ENCODE measurements around the gene PCGF5.
"Not testable (repeated sequence)": the region's sequence is repeated elsewhere in the genome, so short reads cannot be mapped to it uniquely, and the experiment has no call there.

The PCGF5 gene

GRCh38 chr10:91220194-91220953 is at the start of gene PCGF5:
Gene PCGF5, plus strand, starts transcription at chr10:91220663. Its CDS starts 2,209 bp downstream, at chr10:91222872.
- ATAC-seq: peak; percentile 99

DNA sequence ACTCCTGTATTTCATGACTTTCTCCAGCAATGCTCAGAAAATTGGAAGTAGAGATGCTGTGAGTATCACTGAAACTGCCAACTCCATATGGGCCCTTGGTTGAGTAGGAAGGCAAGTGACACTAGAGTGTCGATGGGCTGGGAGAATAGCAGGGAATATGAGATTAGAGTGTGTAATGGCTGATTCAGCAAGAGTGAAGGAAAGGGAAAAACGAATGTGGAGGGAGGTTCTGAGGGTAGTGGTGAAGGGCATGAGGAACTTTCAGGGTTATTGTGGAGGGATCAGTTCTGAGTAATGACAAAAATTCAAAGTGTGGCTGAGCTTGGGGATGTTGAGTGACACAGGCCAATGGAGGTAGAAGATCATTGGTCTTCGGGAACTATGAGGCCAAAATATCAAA is 49.0 kb upstream of the PCGF5 start:
- no peak for ATAC-seq

- ATAC-seq: no peak
These were observed 48.1 kb upstream of the PCGF5 start for GRCh38 chr10:91172348-91172747.

- no peak for ATAC-seq
These were observed 35.1 kb upstream of the PCGF5 start for GRCh38 chr10:91185239-91185875.

DNA sequence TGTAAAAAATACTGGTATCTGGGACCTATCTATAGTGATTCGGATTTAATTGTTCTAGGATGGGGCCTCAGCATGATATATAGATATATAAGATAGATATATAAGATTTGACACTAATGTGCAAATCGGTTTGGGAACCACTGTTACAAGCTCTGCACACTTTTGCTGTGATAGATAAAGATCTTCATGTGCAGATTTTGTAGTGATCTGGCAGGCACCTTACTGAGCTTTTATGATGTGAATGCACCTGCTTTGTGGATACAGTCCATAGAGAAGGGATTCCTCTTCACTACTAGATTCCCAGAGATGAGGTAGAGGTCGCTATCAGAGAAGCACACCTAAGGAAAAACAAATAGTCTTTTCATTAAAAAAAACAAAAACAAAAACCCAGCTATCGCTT is 33.3 kb upstream of the PCGF5 start:
- ATAC-seq: no peak

DNA sequence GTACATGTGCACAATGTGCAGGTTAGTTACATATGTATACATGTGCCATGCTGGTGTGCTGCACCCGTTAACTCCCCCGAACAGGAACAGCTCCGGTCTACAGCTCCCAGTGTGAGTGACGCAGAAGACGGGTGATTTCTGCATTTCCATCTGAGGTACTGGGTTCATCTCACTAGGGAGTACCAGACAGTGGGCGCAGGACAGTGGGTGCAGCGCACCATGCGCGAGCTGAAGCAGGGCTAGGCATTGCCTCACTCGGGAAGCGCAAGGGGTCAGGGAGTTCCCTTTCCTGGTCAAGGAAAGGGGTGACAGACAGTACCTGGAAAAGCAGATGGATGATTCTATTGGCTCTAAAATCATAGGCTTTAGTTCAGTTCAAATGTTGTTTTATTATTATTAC is 32.5 kb upstream of the PCGF5 start:
- ATAC-seq: not testable (repeated sequence)

GRCh38 chr10:91188889-91189288 is 31.6 kb upstream of the PCGF5 start:
- no peak for ATAC-seq

DNA sequence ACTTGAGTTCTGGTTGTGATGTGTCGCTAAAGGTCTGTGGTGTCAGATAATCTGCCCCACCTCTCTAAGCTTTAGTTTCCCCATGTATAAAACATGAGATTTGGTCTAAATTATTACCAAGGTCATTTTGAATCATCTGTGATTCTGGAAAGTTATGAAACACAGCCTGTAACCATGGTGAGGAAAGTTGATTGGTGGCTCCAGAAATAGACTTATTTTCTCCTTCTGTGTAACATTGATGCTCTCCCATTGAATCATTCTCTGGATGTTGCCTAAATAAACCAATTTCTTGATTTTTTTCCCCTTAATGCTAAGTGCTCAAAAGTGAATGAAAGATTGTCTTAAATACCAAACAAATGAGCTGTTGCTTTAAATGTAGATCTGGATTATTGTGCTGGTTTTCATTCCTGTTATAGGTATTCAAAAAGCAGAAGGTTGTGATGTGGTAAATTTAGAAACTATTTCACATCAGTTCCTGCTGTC is 30.0 kb upstream of the PCGF5 start:
- ATAC-seq: peak in 1 of 2 donors; percentile 10

DNA sequence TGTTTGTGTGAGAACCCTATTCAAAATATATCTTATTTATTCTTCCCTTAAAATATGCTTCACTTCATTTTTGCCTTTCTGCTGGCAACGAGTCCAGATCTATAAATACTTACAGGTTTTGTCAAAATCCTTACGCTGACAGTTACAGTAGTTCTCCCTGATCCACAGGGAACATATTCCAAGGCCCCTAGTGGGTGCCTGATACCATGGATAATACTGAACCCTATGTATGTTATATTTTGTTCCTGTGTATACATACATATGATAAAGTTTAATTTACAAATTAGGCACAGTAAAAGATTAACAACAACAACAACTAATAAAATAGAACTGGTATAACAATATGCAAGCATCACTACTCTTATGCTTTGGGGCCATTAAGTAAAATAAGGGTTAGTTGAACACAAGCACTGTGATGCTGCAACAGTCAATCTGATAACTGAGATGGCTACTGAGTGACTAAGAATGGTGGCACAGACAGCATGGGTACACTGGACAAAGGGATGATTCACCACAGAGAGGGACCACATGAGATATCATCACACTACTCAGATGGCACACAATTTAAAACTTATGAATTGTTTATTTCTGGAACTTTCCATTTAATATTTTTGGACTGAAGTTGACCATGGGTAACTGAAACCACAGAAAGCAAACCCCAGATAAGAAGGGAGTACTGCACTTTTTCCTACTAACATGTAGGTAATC is 29.4 kb upstream of the PCGF5 start:
- ATAC-seq: peak; percentile 29 to 49

GRCh38 chr10:91191584-91191919 is 28.9 kb upstream of the PCGF5 start:
- no peak for ATAC-seq

DNA sequence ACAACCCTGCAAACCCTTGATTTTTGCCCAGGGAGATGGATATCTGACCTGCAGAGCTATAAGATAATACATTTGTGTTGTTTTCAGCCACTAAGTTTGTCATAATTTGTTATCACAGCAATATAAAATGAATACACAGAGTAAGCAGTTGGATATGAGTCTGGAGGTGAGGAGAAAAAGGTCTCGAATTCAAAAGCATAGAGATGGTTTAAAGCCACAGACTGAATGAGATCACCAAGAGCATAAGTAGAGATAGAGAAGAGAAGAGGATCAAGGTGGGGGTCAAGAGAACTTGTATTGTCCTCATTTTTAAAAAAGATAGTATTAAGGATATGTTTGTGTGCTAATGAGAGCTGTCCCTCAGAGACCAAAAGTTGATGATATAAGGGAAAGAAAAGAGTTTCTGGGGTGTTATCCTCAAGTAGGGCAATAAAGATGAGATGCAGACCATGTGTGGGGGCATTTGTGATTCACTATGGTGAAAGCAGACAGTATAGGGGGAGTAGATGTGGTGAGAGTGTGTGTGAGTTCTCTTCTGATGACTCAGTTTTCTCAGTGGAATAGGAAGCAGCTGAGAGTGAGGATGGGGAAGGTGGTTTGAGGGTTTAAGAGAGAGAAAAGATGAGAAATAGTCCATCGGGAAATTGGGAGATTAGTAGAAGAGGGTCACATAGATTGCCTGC is 25.8 kb upstream of the PCGF5 start:
- ATAC-seq: peak; percentile 84

DNA sequence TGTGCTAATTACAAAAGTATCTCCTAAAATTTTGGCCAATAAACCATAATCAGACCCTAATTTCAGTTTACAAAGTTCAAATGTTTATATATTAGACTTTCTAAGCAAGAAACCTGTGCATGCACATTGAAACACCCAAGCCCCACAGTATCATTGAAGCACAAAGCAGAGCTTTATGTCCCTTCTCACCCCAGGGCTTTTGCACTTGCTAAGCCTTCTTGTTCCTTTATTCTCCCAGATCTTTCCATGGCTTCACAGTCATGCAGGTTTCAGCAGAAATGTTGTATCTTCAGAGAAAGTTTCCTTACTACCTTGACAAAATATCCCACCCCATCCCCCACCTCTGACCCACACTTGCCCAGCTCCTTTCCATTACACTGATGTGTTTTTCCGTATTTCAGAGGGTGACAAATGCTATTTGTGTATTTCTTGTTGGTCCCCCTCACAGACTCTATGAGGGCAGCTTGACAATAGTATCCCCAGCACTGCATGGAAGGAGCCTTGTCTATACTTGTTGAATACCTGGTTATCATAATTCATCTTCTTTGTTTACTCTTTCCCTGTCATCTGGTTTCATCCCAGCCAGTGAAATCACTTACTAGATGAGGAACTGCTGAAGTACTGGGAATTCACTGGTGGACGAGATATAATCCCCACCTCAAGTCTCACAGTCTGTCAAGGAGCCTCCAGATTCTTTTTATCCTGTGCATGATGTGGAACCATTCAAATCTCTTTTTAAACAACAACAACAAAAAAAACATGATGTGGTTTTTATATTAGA is 24.0 kb upstream of the PCGF5 start:
- no peak for ATAC-seq

DNA sequence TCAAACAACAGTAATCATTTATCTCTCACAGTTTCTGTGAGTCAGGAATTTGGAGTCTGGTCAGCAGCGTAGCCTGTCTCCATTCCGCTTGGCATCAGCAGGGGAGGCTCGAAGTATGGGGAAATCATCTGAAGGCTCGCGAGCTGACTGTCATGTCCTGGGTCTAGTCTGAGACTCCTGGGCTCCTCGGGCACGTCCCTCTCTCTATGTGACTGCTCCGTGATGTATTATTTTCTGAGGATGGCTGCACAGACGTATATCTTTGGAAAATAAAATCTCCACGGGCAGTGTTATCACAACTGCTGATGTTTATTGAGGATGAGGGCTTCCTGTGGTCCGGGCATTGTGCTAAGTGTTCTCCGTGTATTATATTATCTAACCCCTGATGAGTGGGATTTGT is 23.3 kb upstream of the PCGF5 start:
- no peak for ATAC-seq

- peak; percentile 40 to 45 for ATAC-seq
These were observed 21.7 kb upstream of the PCGF5 start for GRCh38 chr10:91198781-91199180.

- no peak for ATAC-seq
These were observed 19.9 kb upstream of the PCGF5 start for GRCh38 chr10:91200314-91201212.

DNA sequence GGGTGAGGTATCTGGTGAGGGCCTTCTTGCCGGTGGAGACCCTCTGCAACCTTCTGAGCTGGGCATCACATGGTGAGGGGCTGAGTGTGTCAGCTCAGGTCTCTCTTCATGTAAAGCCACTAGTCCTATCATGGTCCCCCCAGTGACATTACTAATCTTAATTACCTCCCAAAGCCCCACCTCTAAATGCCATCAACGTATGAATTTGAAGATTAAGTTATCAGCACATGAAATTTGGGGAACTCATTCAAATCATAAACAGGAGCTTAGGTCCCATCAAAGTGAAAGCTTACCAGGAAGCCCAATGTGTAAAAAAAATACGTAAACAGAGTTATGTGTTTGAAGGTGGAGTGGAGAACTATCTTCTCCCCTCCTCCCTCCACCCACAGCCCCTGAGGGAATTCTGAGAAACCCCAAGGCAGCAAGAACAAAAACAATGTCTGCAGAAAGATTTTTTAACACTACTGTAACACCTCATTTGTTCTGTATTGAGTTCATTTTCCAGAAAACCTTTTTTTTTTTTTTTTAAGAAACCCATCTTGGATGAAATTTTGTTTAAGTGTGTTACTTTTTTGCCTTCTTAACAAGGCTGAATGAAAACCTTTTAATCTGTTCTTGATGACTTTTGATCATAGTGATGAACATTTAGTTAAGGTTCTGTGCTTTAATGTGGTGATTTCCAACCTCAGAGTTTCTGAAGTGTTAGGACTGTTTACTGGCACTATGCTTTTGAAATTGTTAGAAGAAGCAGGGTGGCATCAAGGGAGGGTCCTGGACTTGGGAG is 19.1 kb upstream of the PCGF5 start:
- ATAC-seq: peak; percentile 34 to 47

GRCh38 chr10:91206427-91206826 is 14.0 kb upstream of the PCGF5 start:
- ATAC-seq: peak in 1 of 2 donors; percentile 31

- no peak for ATAC-seq
These were observed 13.5 kb upstream of the PCGF5 start for GRCh38 chr10:91206837-91207474.

- no peak for ATAC-seq
These were observed 11.8 kb upstream of the PCGF5 start for GRCh38 chr10:91208642-91209041.

GRCh38 chr10:91210014-91210413 is 10.4 kb upstream of the PCGF5 start:
- peak in 1 of 2 donors; percentile 27 for ATAC-seq
